BLaER1 treated with 17β-estradiol and CSF1 and Interleukin-3, amounts not matched to agents 10 nM and 100 nM (cell line): ENCODE results near the gene GSTM3.
"Not testable (repeated sequence)": the region's sequence is repeated elsewhere in the genome, so short reads cannot be mapped to it uniquely, and the experiment has no call there.

Experiments used
- H3K27ac ChIP-seq, 11 experiments: shearing (Covaris generic); formaldehyde crosslinking; 2 replicates each; pipeline ENCODE4 v1.8.1; 2022
- H3K27me3 ChIP-seq, 11 experiments: shearing (Covaris generic); formaldehyde crosslinking; 2 replicates each; pipeline ENCODE4 v1.8.1; 2022
- H3K36me3 ChIP-seq, 11 experiments: shearing (Covaris generic); formaldehyde crosslinking; 2 replicates each; pipeline ENCODE4 v1.8.1; 2022
- H3K4me1 ChIP-seq, 10 experiments: shearing (Covaris generic); formaldehyde crosslinking; 2 replicates each; pipeline ENCODE4 v1.8.1; 2022
- H3K4me2 ChIP-seq, 11 experiments: shearing (Covaris generic); formaldehyde crosslinking; 2 replicates each; pipeline ENCODE4 v1.8.1; 2022
- H3K4me3 ChIP-seq, 10 experiments: shearing (Covaris generic); formaldehyde crosslinking; 2 replicates each; pipeline ENCODE4 v1.8.1; 2022
- H3K9ac ChIP-seq, 11 experiments: shearing (Covaris generic); formaldehyde crosslinking; 2 replicates each; pipeline ENCODE4 v1.8.1; 2022
- H3K9me3 ChIP-seq, 11 experiments: shearing (Covaris generic); formaldehyde crosslinking; replicated peaks in 1 of 11; 2 replicates each; pipeline ENCODE4 v1.8.1; 2022
- H4K20me1 ChIP-seq, 11 experiments: shearing (Covaris generic); formaldehyde crosslinking; 2 replicates each; pipeline ENCODE4 v1.8.1; 2022
- Cebpa-rat ChIP-seq, 11 experiments: shearing (Covaris generic); IDR thresholded peaks; 2 replicates each; pipeline ENCODE4 v1.8.1; 2022

GSTM3 gene

GRCh38 chr1:109687641-109688499 is 53.0 kb downstream of the GSTM3 start, which contains the start of gene GSTM1:
GSTM1 (plus strand) TSS chr1:109687817; CDS start chr1:109687874, 57 bp downstream.
- Histone ChIP-seq H3K4me3 (peak within 1 kb of the TSS; percentile 54 to 78 (median 66)), H3K27me3 (no peaks in the 10 kb centered on the region), H3K27ac (peak within 1 kb of the TSS; percentile 66 to 90 (median 86)), H3K9me3 (peaks cover 8 to 23% (median 15%) of the 10 kb centered on the region in 11 experiments; a peak in 21 of 22 replicates), H4K20me1 (no peaks in the 10 kb centered on the region), H3K4me1 (peaks cover 12 to 27% (median 17%) of the 10 kb centered on the region in 10 experiments), H3K4me2 (peak within 1 kb of the TSS; percentile 90 to 99 (median 96)), H3K9ac (peak within 1 kb of the TSS; percentile 74 to 90 (median 84)), H3K36me3 (peaks cover 0 to 38% (median 22%) of the 10 kb centered on the region in 11 experiments; a peak in 15 of 22 replicates)
- TF ChIP-seq Cebpa-rat (IDR thresholded peaks at IDR 0.05) = no peak

DNA sequence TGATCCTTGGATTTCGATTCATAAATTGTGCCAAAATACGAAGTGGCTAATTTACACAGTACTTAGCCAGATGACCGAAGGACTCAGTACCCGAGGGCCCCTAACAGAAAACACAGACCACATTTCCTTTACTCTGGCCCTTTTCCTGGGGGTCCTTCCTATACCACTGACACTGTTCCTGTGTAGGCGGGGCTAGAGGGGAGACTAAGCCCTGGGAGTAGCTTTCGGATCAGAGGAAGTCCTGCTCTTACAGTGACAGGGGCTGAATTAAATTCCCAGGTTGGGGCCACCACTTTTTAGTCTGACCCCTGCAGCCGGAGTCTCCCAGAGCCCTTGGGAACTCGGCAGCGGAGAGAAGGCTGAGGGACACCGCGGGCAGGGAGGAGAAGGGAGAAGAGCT is 53.7 kb downstream of the GSTM3 start:
- Histone ChIP-seq H3K4me2 (peak overlapping the region; percentile 90 to 99 (median 96)), H3K36me3 (peaks cover 0 to 31% (median 22%) of the 10 kb centered on the region in 11 experiments; a peak in 15 of 22 replicates), H3K27ac (peak overlapping the region; percentile 66 to 90 (median 86)), H3K9me3 (peaks cover 8 to 23% (median 15%) of the 10 kb centered on the region in 11 experiments; a peak in 21 of 22 replicates), H3K9ac (peak overlapping the region; percentile 74 to 90 (median 84)), H3K4me3 (peak overlapping the region; percentile 54 to 78 (median 66)), H3K4me1 (peaks cover 12 to 27% (median 17%) of the 10 kb centered on the region in 10 experiments)
- not testable (repeated sequence) for H3K27me3 ChIP-seq, H4K20me1 ChIP-seq

- not testable (repeated sequence) for H3K9ac ChIP-seq, H4K20me1 ChIP-seq, H3K4me2 ChIP-seq, H3K27ac ChIP-seq, H3K27me3 ChIP-seq, H3K4me3 ChIP-seq
- peaks cover 8 to 23% (median 15%) of the 10 kb centered on the region in 11 experiments; a peak in 21 of 22 replicates for H3K9me3 ChIP-seq
- H3K36me3 ChIP-seq = peaks cover 0 to 19% (median 13%) of the 10 kb centered on the region in 11 experiments; a peak in 15 of 22 replicates
- peaks cover 12 to 25% (median 15%) of the 10 kb centered on the region in 10 experiments for H3K4me1 ChIP-seq
These were observed 54.9 kb downstream of the GSTM3 start for GRCh38 chr1:109685890-109686289.

GRCh38 chr1:109685399-109685798 is 55.4 kb downstream of the GSTM3 start:
- H3K27ac ChIP-seq, H3K4me3 ChIP-seq, H3K4me2 ChIP-seq, H3K27me3 ChIP-seq, H3K9ac ChIP-seq, H4K20me1 ChIP-seq: not testable (repeated sequence)
- H3K9me3 ChIP-seq = peaks cover 8 to 23% (median 15%) of the 10 kb centered on the region in 11 experiments; a peak in 21 of 22 replicates
- H3K4me1 ChIP-seq = peaks cover 12 to 25% (median 15%) of the 10 kb centered on the region in 10 experiments
- H3K36me3 ChIP-seq = peaks cover 0 to 14% (median 9%) of the 10 kb centered on the region in 11 experiments; a peak in 12 of 22 replicates

DNA sequence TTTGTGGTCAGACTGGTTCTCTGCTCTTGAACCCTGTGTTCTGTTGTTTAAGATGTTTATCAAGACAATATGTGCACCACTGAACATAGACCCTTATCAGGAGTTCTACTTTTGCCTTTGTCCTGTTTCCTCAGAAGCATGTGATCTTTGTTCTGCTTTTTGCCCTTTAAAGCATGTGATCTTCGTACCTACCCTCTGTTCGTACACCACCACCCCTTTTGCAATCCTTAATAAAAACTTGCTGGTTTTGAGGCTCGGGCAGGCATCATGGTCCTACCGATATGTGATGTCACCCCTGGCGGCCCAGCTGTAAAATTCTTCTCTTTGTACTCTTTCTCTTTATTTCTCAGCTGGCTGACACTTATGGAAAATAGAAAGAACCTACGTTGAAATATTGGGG is 56.1 kb downstream of the GSTM3 start:
- not testable (repeated sequence) for H3K27ac ChIP-seq, H3K4me3 ChIP-seq, H3K27me3 ChIP-seq, H3K4me2 ChIP-seq, H3K9ac ChIP-seq, H3K36me3 ChIP-seq, H4K20me1 ChIP-seq
- peaks cover 8 to 23% (median 15%) of the 10 kb centered on the region in 11 experiments; a peak in 21 of 22 replicates for H3K9me3 ChIP-seq
- H3K4me1 ChIP-seq = peaks cover 12 to 25% (median 15%) of the 10 kb centered on the region in 10 experiments
